ENCODE measurements around the gene CLGN.

CLGN gene

GRCh38 chr4:140349816-140350215 lies 77.6 kb downstream of the CLGN start:
- Histone ChIP-seq H3K27ac (ENCODE audit: low read depth, low read length) (no peak overlapping the region), H3K9me3 (ENCODE audit: insufficient read depth, low read length) (no peaks in the 10 kb centered on the region), H3K27me3 (ENCODE audit: low read length) (no peaks in the 10 kb centered on the region), H3K9ac (ENCODE audit: low read length) (no peak overlapping the region), H4K20me1 (ENCODE audit: low read depth, low read length) (no peaks in the 10 kb centered on the region), H3F3A (ENCODE audit: insufficient read depth) (no peaks in the 10 kb centered on the region), H3K79me2 (ENCODE audit: insufficient read depth, low read length) (no peaks in the 10 kb centered on the region), H3K4me2 (ENCODE audit: low read depth, low read length, poor library complexity, severe bottlenecking) (no peak overlapping the region), H3K9me2 (replicated peaks; ENCODE audit: insufficient read depth, low read length) (no peaks in the 10 kb centered on the region), H3K36me3 (ENCODE audit: low read length) (no peaks in the 10 kb centered on the region), H2AFZ (ENCODE audit: low read depth, low read length, severe bottlenecking) (no peak overlapping the region), H3K4me3 (ENCODE audit: insufficient read depth, low read length, poor library complexity, severe bottlenecking) (no peak overlapping the region)
- no peak for TF ChIP-seq CTCF (IDR thresholded peaks at IDR 0.05; ENCODE audit: insufficient read depth, low read length, poor library complexity, severe bottlenecking)
- TF ChIP-seq EZH2phosphoT487 (conservative IDR thresholded peaks at IDR 0.05; ENCODE audit: low read length), result no peak

- Histone ChIP-seq H3K36me3 (ENCODE audit: low read length) (no peaks in the 10 kb centered on the region), H3F3A (ENCODE audit: insufficient read depth) (no peaks in the 10 kb centered on the region), H3K27me3 (ENCODE audit: low read length) (no peaks in the 10 kb centered on the region), H3K9ac (ENCODE audit: low read length) (no peak overlapping the region), H4K20me1 (ENCODE audit: low read depth, low read length) (no peaks in the 10 kb centered on the region), H3K9me2 (replicated peaks; ENCODE audit: insufficient read depth, low read length) (no peaks in the 10 kb centered on the region), H3K79me2 (ENCODE audit: insufficient read depth, low read length) (no peaks in the 10 kb centered on the region), H3K4me2 (ENCODE audit: low read depth, low read length, poor library complexity, severe bottlenecking) (no peak overlapping the region), H3K27ac (ENCODE audit: low read depth, low read length) (no peak overlapping the region), H2AFZ (ENCODE audit: low read depth, low read length, severe bottlenecking) (no peak overlapping the region), H3K9me3 (ENCODE audit: insufficient read depth, low read length) (no peaks in the 10 kb centered on the region), H3K4me3 (ENCODE audit: insufficient read depth, low read length, poor library complexity, severe bottlenecking) (no peak overlapping the region)
- TF ChIP-seq CTCF (IDR thresholded peaks at IDR 0.05; ENCODE audit: insufficient read depth, low read length, poor library complexity, severe bottlenecking), result no peak
- no peak for TF ChIP-seq EZH2phosphoT487 (conservative IDR thresholded peaks at IDR 0.05; ENCODE audit: low read length)
Observed at GRCh38 chr4:140346136-140346535, 81.3 kb downstream of the CLGN start.

- H3K27ac ChIP-seq (ENCODE audit: low read depth, low read length), result no peak overlapping the region
- TF ChIP-seq CTCF (IDR thresholded peaks at IDR 0.05; ENCODE audit: insufficient read depth, low read length, poor library complexity, severe bottlenecking) (no peak), EZH2phosphoT487 (conservative IDR thresholded peaks at IDR 0.05; ENCODE audit: low read length) (no peak)
- H3K4me2 ChIP-seq (ENCODE audit: low read depth, low read length, poor library complexity, severe bottlenecking), result no peak overlapping the region
- no peak overlapping the region for H3K4me3 ChIP-seq (ENCODE audit: insufficient read depth, low read length, poor library complexity, severe bottlenecking)
- no peaks in the 10 kb centered on the region for H4K20me1 ChIP-seq (ENCODE audit: low read depth, low read length)
- no peaks in the 10 kb centered on the region for H3K9me2 ChIP-seq (replicated peaks; ENCODE audit: insufficient read depth, low read length)
- H2AFZ ChIP-seq (ENCODE audit: low read depth, low read length, severe bottlenecking), result no peak overlapping the region
- no peaks in the 10 kb centered on the region for H3K9me3 ChIP-seq (ENCODE audit: insufficient read depth, low read length)
- H3K79me2 ChIP-seq (ENCODE audit: insufficient read depth, low read length), result no peaks in the 10 kb centered on the region
- no peak overlapping the region for H3K9ac ChIP-seq (ENCODE audit: low read length)
- H3K36me3 ChIP-seq (ENCODE audit: low read length), result no peaks in the 10 kb centered on the region
- no peaks in the 10 kb centered on the region for H3K27me3 ChIP-seq (ENCODE audit: low read length)
- H3F3A ChIP-seq (ENCODE audit: insufficient read depth), result no peaks in the 10 kb centered on the region
Observed at GRCh38 chr4:140344621-140345020, 82.8 kb downstream of the CLGN start.

All from SU-DHL-6 (cell line).